Measurements from ENCODE around the gene POLD2. TPM values are rescaled to one million over a fixed set of nuclear protein-coding genes. Genes with fewer than 3 reads are reported as not detected.

POLD2 gene
- total and polyA plus RNA-seq, 2 of the 4 experiments (the other 2 are of a cell fraction) = 142 to 163 TPM

DNA sequence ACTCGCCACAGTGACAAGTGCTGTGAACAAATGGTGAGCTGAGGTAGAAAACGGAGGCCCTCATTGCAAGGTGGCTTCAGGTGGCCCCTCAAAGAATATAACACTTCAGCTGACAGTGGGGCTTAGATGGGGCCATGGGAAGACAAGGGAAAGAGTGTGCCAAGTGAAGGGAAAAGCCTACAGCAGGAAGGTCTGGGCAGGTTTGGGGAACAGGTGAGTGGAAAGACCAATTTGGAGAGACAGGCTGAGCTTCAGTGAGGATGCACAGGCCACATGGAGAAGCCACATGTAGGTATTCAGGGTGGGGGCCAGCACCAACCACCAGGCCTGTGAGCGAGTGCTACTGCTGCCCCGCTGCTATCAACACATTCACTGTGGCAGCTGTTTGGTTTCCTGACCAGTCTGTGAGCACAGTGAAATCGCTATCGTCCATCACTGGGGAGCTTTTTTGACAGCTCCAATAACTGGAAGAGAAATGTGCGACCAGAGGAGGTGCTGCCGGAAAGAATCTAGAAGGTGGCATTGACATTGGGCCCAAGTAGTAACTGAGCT is 3.4 kb downstream of the POLD2 start:
- Histone ChIP-seq H3K4ac (ENCODE audit: low read depth, low read length) (no peak overlapping the region), H3K9ac (ENCODE audit: low read depth, low read length) (no peak overlapping the region), H3K14ac (replicated peaks; ENCODE audit: low read depth, low read length) (no peak overlapping the region), H3K79me1 (ENCODE audit: low read depth in 1 of 2, low read length in 2 of 2) (peaks cover 17 to 52% of the 10 kb centered on the region in 2 experiments), H2AK9ac (replicated peaks; ENCODE audit: low read depth, low read length, poor library complexity) (peak overlapping the region; percentile 15), H3K23ac (ENCODE audit: low read depth, low read length) (no peak overlapping the region), H4K8ac (ENCODE audit: low read depth in 2 of 2, low read length in 2 of 2) (no peak overlapping the region), H3K18ac (ENCODE audit: low read depth, low read length) (no peak overlapping the region), H2AK5ac (ENCODE audit: low read depth, low read length) (no peak overlapping the region), H3K27me3 (ENCODE audit: control insufficient read depth, insufficient read depth, low read length) (no peaks in the 10 kb centered on the region), H3K9me1 (ENCODE audit: insufficient read depth, low read length) (peaks cover 16% of the 10 kb centered on the region), H2BK120ac (ENCODE audit: low read depth, low read length) (no peak overlapping the region), H2AFZ (replicated peaks; ENCODE audit: low read length, poor library complexity) (no peak overlapping the region), H4K5ac (ENCODE audit: low read depth, low read length) (no peak overlapping the region), H4K20me1 (ENCODE audit: insufficient read depth, low read length) (no peaks in the 10 kb centered on the region; the same call in 1 of the 2 replicates), H3K4me3 (ENCODE audit: insufficient read depth, low read depth, low read length) (no peak overlapping the region), H2BK20ac (ENCODE audit: low read depth, low read length) (no peak overlapping the region), H4K91ac (ENCODE audit: insufficient read depth, low read depth, low read length) (no peak overlapping the region), H2BK15ac (ENCODE audit: low read depth, low read length) (no peak overlapping the region), H3K56ac (ENCODE audit: extremely low read depth, insufficient read depth, low read length) (no peak overlapping the region), H2BK5ac (ENCODE audit: low read depth, low read length, poor library complexity, severe bottlenecking) (no peak overlapping the region), H3K9me3 (ENCODE audit: control insufficient read depth, insufficient read depth, low read length) (no peaks in the 10 kb centered on the region), H3K4me2 (ENCODE audit: low read depth, low read length) (no peak overlapping the region), H3K36me3 (ENCODE audit: control insufficient read depth, insufficient read depth, low read length) (peaks cover 38% of the 10 kb centered on the region), H3K4me1 (ENCODE audit: control insufficient read depth, insufficient read depth, low read length) (peaks cover 6% of the 10 kb centered on the region), H3K27ac (ENCODE audit: insufficient read depth, low read length) (no peak overlapping the region)
- in situ Hi-C loops (cut with MboI; ENCODE audit: low sequenced_read_pairs) (loop anchor here (10.0 kb wide), 1 partner anchor 75 kb away; no protein-coding TSS in a partner anchor), dilution Hi-C loops (cut with HindIII; ENCODE audit: low sequenced_read_pairs, unreplicated experiment) (no loop called here), intact Hi-C loops (cut with micrococcal nuclease) (no loop called here)
- TF ChIP-seq CHD1 (IDR thresholded peaks at IDR 0.05; ENCODE audit: low read depth, low read length) (no peak), RAD21 (IDR thresholded peaks at IDR 0.05; ENCODE audit: low read length) (no peak), CEBPB (IDR thresholded peaks at IDR 0.05; ENCODE audit: low read depth, low read length) (no peak), MAFK (IDR thresholded peaks at IDR 0.05; ENCODE audit: low read depth, low read length) (no peak), FOS (IDR thresholded peaks at IDR 0.05; ENCODE audit: low read depth, low read length) (no peak)
- TF ChIP-seq, protein P1, sequence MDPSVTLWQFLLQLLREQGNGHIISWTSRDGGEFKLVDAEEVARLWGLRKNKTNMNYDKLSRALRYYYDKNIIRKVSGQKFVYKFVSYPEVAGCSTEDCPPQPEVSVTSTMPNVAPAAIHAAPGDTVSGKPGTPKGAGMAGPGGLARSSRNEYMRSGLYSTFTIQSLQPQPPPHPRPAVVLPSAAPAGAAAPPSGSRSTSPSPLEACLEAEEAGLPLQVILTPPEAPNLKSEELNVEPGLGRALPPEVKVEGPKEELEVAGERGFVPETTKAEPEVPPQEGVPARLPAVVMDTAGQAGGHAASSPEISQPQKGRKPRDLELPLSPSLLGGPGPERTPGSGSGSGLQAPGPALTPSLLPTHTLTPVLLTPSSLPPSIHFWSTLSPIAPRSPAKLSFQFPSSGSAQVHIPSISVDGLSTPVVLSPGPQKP (IDR thresholded peaks at IDR 0.05; ENCODE audit: borderline replicate concordance, low read depth, low read length) = no peak
- POLR2A ChIA-PET (ENCODE audit: unreplicated experiment) = no interaction called here
- ATAC-seq (ENCODE audit: low read depth) (no peak), DNase-seq (no peak)
- CTCF ChIA-PET = no interaction called here
- BruUV-seq (replicated peaks) = no TSS peak
- 81% methylated on average over 4 of the region's 8 CpGs; no CpG with 5 or more reads in 1 of the 2 experiments for WGBS, 2 experiments (ENCODE audit: extremely low coverage in 2 of 2, insufficient read length in 1 of 2)
